Keratinocyte (primary cell): ENCODE measurements around the gene C16orf92. TPM values are rescaled to one million over a fixed set of nuclear protein-coding genes. Genes with fewer than 3 reads are reported as not detected.

ENCODE experiments used
- DNase-seq: peaks from one replicate; pipeline ENCODE4 v3.0.0-alpha.2; 2011; ENCODE audit warnings: low read depth, missing footprints, low spot score
- FAIRE-seq: peaks from 2 replicates; lab custom pipeline; 2011; peaks lifted over from hg19 to GRCh38; lab: Jason Lieb, UNC
- H2AFZ ChIP-seq: 2 replicates; pipeline ENCODE4 v1.6.0; 2012; ENCODE audit warnings: low read length, control low read depth, inconsistent platforms; ENCODE audit not compliant: control insufficient read depth
- H3K27ac ChIP-seq: 2 replicates; pipeline ENCODE4 v1.5.1; 2011; ENCODE audit warnings: low read length; ENCODE audit not compliant: control insufficient read depth, insufficient read depth
- H3K27me3 ChIP-seq: 3 replicates; pipeline ENCODE4 v1.6.0; 2011; ENCODE audit warnings: low read length; ENCODE audit not compliant: control insufficient read depth, insufficient read depth; ENCODE audit errors: extremely low read depth
- H3K36me3 ChIP-seq, 2 experiments: 2 replicates in 1 of 2; 3 replicates in 1 of 2; pipeline ENCODE4 v1.5.1; 2011; ENCODE audit warnings: low read length in 2 of 2, mild to moderate bottlenecking in 1 of 2; ENCODE audit not compliant: control insufficient read depth in 2 of 2, insufficient read depth in 2 of 2; ENCODE audit errors: extremely low read depth in 1 of 2
- H3K4me1 ChIP-seq: 3 replicates; pipeline ENCODE4 v1.5.1; 2011; ENCODE audit warnings: low read length; ENCODE audit not compliant: control insufficient read depth, insufficient read depth; ENCODE audit errors: extremely low read depth
- H3K4me2 ChIP-seq: 3 replicates; pipeline ENCODE4 v1.6.0; 2011; ENCODE audit warnings: low read depth, low read length; ENCODE audit not compliant: control insufficient read depth, insufficient read depth; ENCODE audit errors: extremely low read depth
- H3K4me3 ChIP-seq, 3 experiments: fragments of 200-600 bp in 1 of 3; sonication (generic) in 1 of 3; 2 replicates in 2 of 3; 3 replicates in 1 of 3; pipeline ENCODE4 v1.5.1; 2011 to 2016; ENCODE audit warnings: low read length in 3 of 3, mild to moderate bottlenecking in 3 of 3, control low read depth in 2 of 3, inconsistent platforms in 1 of 3, low read depth in 1 of 3, mixed read lengths in 1 of 3, mixed run types in 1 of 3, moderate library complexity in 1 of 3; ENCODE audit not compliant: control insufficient read depth in 2 of 3, insufficient read depth in 2 of 3; ENCODE audit errors: extremely low read depth in 1 of 3
- H3K79me2 ChIP-seq: 2 replicates; pipeline ENCODE4 v1.6.0; 2012; ENCODE audit warnings: low read length; ENCODE audit not compliant: control insufficient read depth, insufficient read depth
- H3K9ac ChIP-seq: 3 replicates; pipeline ENCODE4 v1.6.0; 2011; ENCODE audit warnings: low read length; ENCODE audit not compliant: control insufficient read depth, insufficient read depth; ENCODE audit errors: extremely low read depth
- H3K9me1 ChIP-seq: 3 replicates; pipeline ENCODE4 v1.6.0; 2011; ENCODE audit warnings: low read length; ENCODE audit not compliant: control insufficient read depth, insufficient read depth; ENCODE audit errors: extremely low read depth
- H3K9me3 ChIP-seq: 2 replicates; pipeline ENCODE4 v1.5.1; 2012; ENCODE audit warnings: low read depth, low read length; ENCODE audit not compliant: control insufficient read depth
- H4K20me1 ChIP-seq: 3 replicates; pipeline ENCODE4 v1.6.0; 2011; ENCODE audit warnings: low read length; ENCODE audit not compliant: control insufficient read depth, insufficient read depth; ENCODE audit errors: extremely low read depth
- CTCF ChIP-seq, 3 experiments: IDR thresholded peaks in 1 of 3; conservative IDR thresholded peaks in 1 of 3; optimal IDR thresholded peaks in 1 of 3; 2 replicates in 2 of 3; 3 replicates in 1 of 3; pipeline versions ENCODE3 to v1.5.1; 2011; ENCODE audit warnings: low read length in 3 of 3, mild to moderate bottlenecking in 3 of 3, moderate library complexity in 2 of 3, control low read depth in 1 of 3, inconsistent platforms in 1 of 3; ENCODE audit not compliant: insufficient read depth in 2 of 3; ENCODE audit errors: extremely low read depth in 1 of 3
- EZH2 ChIP-seq: IDR thresholded peaks from one replicate; pipeline ENCODE4 v1.6.1; 2012; ENCODE audit warnings: inconsistent platforms, mild to moderate bottlenecking, low read length, moderate library complexity
- dilution Hi-C: fragments of 300-500 bp; cut with MboI; formaldehyde crosslinking; loops from one replicate; pipeline ENCODE4 v1.7.0; 2020; ENCODE audit warnings: low sequenced_read_pairs; ENCODE audit not compliant: extremely low pct_ligation_motif_present
- polyA plus RNA-seq, 5 experiments: library from polyadenylated mRNA; depleted of rRNA in 3 of 5; stranded (reverse) in 3 of 5; stranded (forward) in 1 of 5; unstranded in 1 of 5; fragments of >200 nt; gene quantifications; 1 replicate in 1 of 5; 2 replicates in 3 of 5; 3 replicates in 1 of 5; pipeline versions ENCODE4 v1.2.1 to v1.2.3, GENCODE V29; 2011 to 2012; ENCODE audit warnings: missing spikeins in 2 of 5, low read depth in 1 of 5, low replicate concordance in 1 of 5

Gene C16orf92
- polyA plus RNA-seq, 1 donor (not counting 4 experiments of a cell fraction or from before 2014, with no cell fraction given): not detected

- Histone ChIP-seq H3K9ac (no peak overlapping the region), H3K27me3 (no peaks in the 10 kb centered on the region), H3K36me3 (peaks cover 49 to 63% of the 10 kb centered on the region in 2 experiments), H3K4me2 (no peak overlapping the region), H2AFZ (no peak overlapping the region), H3K9me1 (no peaks in the 10 kb centered on the region), H3K4me1 (no peaks in the 10 kb centered on the region), H3K27ac (no peak overlapping the region), H3K4me3 (no peak overlapping the region), H3K79me2 (no peaks in the 10 kb centered on the region), H4K20me1 (no peaks in the 10 kb centered on the region), H3K9me3 (no peaks in the 10 kb centered on the region)
- FAIRE-seq (no peak), DNase-seq (no peak)
- TF ChIP-seq EZH2: no peak
- no peak for TF ChIP-seq CTCF (optimal IDR thresholded peaks at IDR 0.05 in 1 of 3, IDR thresholded peaks at IDR 0.05 in 1 of 3, conservative IDR thresholded peaks at IDR 0.05 in 1 of 3; ENCODE audit: extremely low read depth in 1 of 3, insufficient read depth in 2 of 3, low read length in 3 of 3)
- dilution Hi-C loops: no loop called here
Measured at GRCh38 chr16:29985271-29985811, 37.7 kb upstream of the C16orf92 start.

GRCh38 chr16:29986231-29986630 is 36.8 kb upstream of the C16orf92 start:
- Histone ChIP-seq H3K27me3 (no peaks in the 10 kb centered on the region), H2AFZ (no peak overlapping the region), H3K4me1 (no peaks in the 10 kb centered on the region), H3K9me3 (no peaks in the 10 kb centered on the region), H3K4me3 (no peak overlapping the region), H3K9me1 (no peaks in the 10 kb centered on the region), H3K79me2 (no peaks in the 10 kb centered on the region), H3K9ac (no peak overlapping the region), H3K4me2 (no peak overlapping the region), H4K20me1 (no peaks in the 10 kb centered on the region), H3K27ac (no peak overlapping the region), H3K36me3 (peaks cover 50 to 66% of the 10 kb centered on the region in 2 experiments)
- FAIRE-seq: no peak
- TF ChIP-seq CTCF (optimal IDR thresholded peaks at IDR 0.05 in 1 of 3, IDR thresholded peaks at IDR 0.05 in 1 of 3, conservative IDR thresholded peaks at IDR 0.05 in 1 of 3; ENCODE audit: extremely low read depth in 1 of 3, insufficient read depth in 2 of 3, low read length in 3 of 3) (no peak), EZH2 (no peak)
- no peak for DNase-seq
- dilution Hi-C loops: no loop called here
